IPS-20b (cell line): ENCODE measurements around the gene CARS1.

Experiments
- H3K27ac ChIP-seq: one replicate; pipeline ENCODE4 v1.5.1; 2013; ENCODE audit warnings: low read length
- H3K27me3 ChIP-seq: 2 replicates; pipeline ENCODE4 v1.6.1; 2013; ENCODE audit warnings: mild to moderate bottlenecking, low read length, inconsistent platforms; ENCODE audit not compliant: insufficient read depth
- H3K36me3 ChIP-seq: 2 replicates; pipeline ENCODE4 v1.6.1; 2013; ENCODE audit warnings: low read depth, mild to moderate bottlenecking, inconsistent platforms, low read length, moderate library complexity; ENCODE audit not compliant: insufficient read depth
- H3K4me1 ChIP-seq: 2 replicates; pipeline ENCODE4 v1.6.1; 2013; ENCODE audit warnings: mild to moderate bottlenecking, control low read depth, inconsistent platforms, low read length, moderate library complexity; ENCODE audit not compliant: insufficient read depth
- H3K4me3 ChIP-seq: 2 replicates; pipeline ENCODE4 v1.5.1; 2013; ENCODE audit warnings: mild to moderate bottlenecking, low read length, inconsistent platforms
- H3K9ac ChIP-seq: 2 replicates; pipeline ENCODE4 v1.6.1; 2013; ENCODE audit warnings: low read depth, mild to moderate bottlenecking, inconsistent platforms, low read length, moderate library complexity
- H3K9me3 ChIP-seq: 2 replicates; pipeline ENCODE4 v1.6.1; 2013; ENCODE audit warnings: mild to moderate bottlenecking, low read depth, low read length, inconsistent platforms; ENCODE audit not compliant: insufficient read depth

CARS1 gene

GRCh38 chr11:3094223-3094824 lies 37.1 kb upstream of the CARS1 start:
- Histone ChIP-seq H3K9ac (no peak overlapping the region), H3K36me3 (no peaks in the 10 kb centered on the region), H3K4me1 (peaks cover 7% of the 10 kb centered on the region; the same call in 1 of the 2 replicates), H3K4me3 (no peak overlapping the region), H3K27ac (no peak overlapping the region), H3K27me3 (no peaks in the 10 kb centered on the region), H3K9me3 (no peaks in the 10 kb centered on the region)

- no peak overlapping the region for H3K27ac ChIP-seq
- H3K27me3 ChIP-seq = no peaks in the 10 kb centered on the region
- H3K9ac ChIP-seq = no peak overlapping the region
- no peaks in the 10 kb centered on the region for H3K9me3 ChIP-seq
- H3K4me1 ChIP-seq = peaks cover 7% of the 10 kb centered on the region; the same call in 1 of the 2 replicates
- no peak overlapping the region for H3K4me3 ChIP-seq
- no peaks in the 10 kb centered on the region for H3K36me3 ChIP-seq
Observed at GRCh38 chr11:3093281-3094191, 36.3 kb upstream of the CARS1 start.

GRCh38 chr11:3092603-3093141 lies 35.4 kb upstream of the CARS1 start:
- H3K9me3 ChIP-seq = no peaks in the 10 kb centered on the region
- H3K9ac ChIP-seq = no peak overlapping the region
- no peak overlapping the region for H3K27ac ChIP-seq
- H3K36me3 ChIP-seq = no peaks in the 10 kb centered on the region
- no peak overlapping the region for H3K4me3 ChIP-seq
- H3K27me3 ChIP-seq = no peaks in the 10 kb centered on the region
- peaks cover 7% of the 10 kb centered on the region; the same call in 1 of the 2 replicates for H3K4me1 ChIP-seq

GRCh38 chr11:3091846-3092602 lies 34.8 kb upstream of the CARS1 start:
- H3K9ac ChIP-seq = no peak overlapping the region
- H3K36me3 ChIP-seq = no peaks in the 10 kb centered on the region
- no peaks in the 10 kb centered on the region for H3K27me3 ChIP-seq
- peaks cover 7% of the 10 kb centered on the region; the same call in 1 of the 2 replicates for H3K4me1 ChIP-seq
- H3K27ac ChIP-seq = no peak overlapping the region
- no peak overlapping the region for H3K4me3 ChIP-seq
- no peaks in the 10 kb centered on the region for H3K9me3 ChIP-seq

- H3K27ac ChIP-seq = no peak overlapping the region
Observed at GRCh38 chr11:3091081-3091845, 34.0 kb upstream of the CARS1 start.

GRCh38 chr11:3090096-3090901 lies 33.1 kb upstream of the CARS1 start:
- Histone ChIP-seq H3K27ac (no peak overlapping the region), H3K4me1 (peaks cover 7% of the 10 kb centered on the region; the same call in 1 of the 2 replicates), H3K36me3 (no peaks in the 10 kb centered on the region), H3K9ac (no peak overlapping the region), H3K9me3 (no peaks in the 10 kb centered on the region), H3K27me3 (no peaks in the 10 kb centered on the region), H3K4me3 (no peak overlapping the region)

More at GRCh38 chr11:3091081-3091845, 34.0 kb upstream of the CARS1 start:
- Histone ChIP-seq H3K4me1 (peaks cover 7% of the 10 kb centered on the region; the same call in 1 of the 2 replicates), H3K4me3 (no peak overlapping the region), H3K9ac (no peak overlapping the region), H3K27me3 (no peaks in the 10 kb centered on the region), H3K9me3 (no peaks in the 10 kb centered on the region), H3K36me3 (no peaks in the 10 kb centered on the region)

- H3K27ac ChIP-seq = no peak overlapping the region
- no peak overlapping the region for H3K4me3 ChIP-seq
- H3K36me3 ChIP-seq = no peaks in the 10 kb centered on the region
- H3K27me3 ChIP-seq = no peaks in the 10 kb centered on the region
- H3K9ac ChIP-seq = no peak overlapping the region
- peaks cover 7% of the 10 kb centered on the region; the same call in 1 of the 2 replicates for H3K4me1 ChIP-seq
- no peaks in the 10 kb centered on the region for H3K9me3 ChIP-seq
Observed at GRCh38 chr11:3089236-3090061, 32.2 kb upstream of the CARS1 start.

GRCh38 chr11:3088806-3089205 lies 31.6 kb upstream of the CARS1 start:
- Histone ChIP-seq H3K9ac (no peak overlapping the region), H3K27me3 (no peaks in the 10 kb centered on the region), H3K4me1 (peaks cover 7% of the 10 kb centered on the region; the same call in 1 of the 2 replicates), H3K9me3 (no peaks in the 10 kb centered on the region), H3K36me3 (no peaks in the 10 kb centered on the region), H3K27ac (no peak overlapping the region), H3K4me3 (no peak overlapping the region)

- Histone ChIP-seq H3K4me3 (no peak overlapping the region), H3K9me3 (no peaks in the 10 kb centered on the region), H3K9ac (no peak overlapping the region), H3K27me3 (no peaks in the 10 kb centered on the region), H3K4me1 (peaks cover 7% of the 10 kb centered on the region; the same call in 1 of the 2 replicates), H3K27ac (no peak overlapping the region), H3K36me3 (no peaks in the 10 kb centered on the region)
Observed at GRCh38 chr11:3087821-3088800, 30.9 kb upstream of the CARS1 start.
